Upper lobe of right lung (tissue), 1 donor: Measurements from ENCODE around the gene UBE2I. TPM values are rescaled to one million over a fixed set of nuclear protein-coding genes. Genes with fewer than 3 reads are reported as not detected.

Experiments
- ATAC-seq: fragments of 200-7000 bp; cut with Tn5 transposase; one replicate; pipeline ENCODE4 v1.9.1; 2020; ENCODE audit warnings: mild to moderate bottlenecking, moderate library complexity
- DNase-seq: peaks from one replicate; pipeline ENCODE4 v3.0.0-alpha.2; 2020
- H3K27ac ChIP-seq: fragments of 200-600 bp; one replicate; pipeline ENCODE4 v1.8.0; 2022
- H3K27me3 ChIP-seq: fragments of 200-600 bp; one replicate; pipeline ENCODE4 v1.8.0; 2022; ENCODE audit warnings: mild to moderate bottlenecking
- H3K36me3 ChIP-seq: fragments of 200-600 bp; one replicate; pipeline ENCODE4 v1.8.0; 2022
- H3K4me1 ChIP-seq: fragments of 200-600 bp; one replicate; pipeline ENCODE4 v1.8.0; 2022
- H3K4me3 ChIP-seq: fragments of 200-600 bp; one replicate; pipeline ENCODE4 v1.8.0; 2022; ENCODE audit warnings: mild to moderate bottlenecking
- H3K9me3 ChIP-seq: fragments of 200-600 bp; one replicate; pipeline ENCODE4 v1.8.0; 2022
- intact Hi-C: fragments of 100-400 bp; cut with DNase I; formaldehyde crosslinking; loops from one replicate; pipeline ENCODE4 v1.11.0; 2022
- total RNA-seq: library from RNA; stranded (reverse); fragmentation: NEBNext Ultra II Directional; extraction: Animal tissue kit (Norgen Biotek cat#: 25700); gene quantifications from one replicate; pipeline ENCODE4 v1.2.1, GENCODE V29; 2021
- TF ChIP-seq, protein P1 (sequence below): fragments of 200-600 bp; IDR thresholded peaks from one replicate; pipeline ENCODE4 v1.8.0; 2022; ENCODE audit warnings: antibody characterized with exemption
- donor health status: DM: no; HTN: yes; CAD: no; lungs with severe emphysema.

UBE2I gene
- total RNA-seq, 1 donor from 2014 or later, result 95.6 TPM

DNA sequence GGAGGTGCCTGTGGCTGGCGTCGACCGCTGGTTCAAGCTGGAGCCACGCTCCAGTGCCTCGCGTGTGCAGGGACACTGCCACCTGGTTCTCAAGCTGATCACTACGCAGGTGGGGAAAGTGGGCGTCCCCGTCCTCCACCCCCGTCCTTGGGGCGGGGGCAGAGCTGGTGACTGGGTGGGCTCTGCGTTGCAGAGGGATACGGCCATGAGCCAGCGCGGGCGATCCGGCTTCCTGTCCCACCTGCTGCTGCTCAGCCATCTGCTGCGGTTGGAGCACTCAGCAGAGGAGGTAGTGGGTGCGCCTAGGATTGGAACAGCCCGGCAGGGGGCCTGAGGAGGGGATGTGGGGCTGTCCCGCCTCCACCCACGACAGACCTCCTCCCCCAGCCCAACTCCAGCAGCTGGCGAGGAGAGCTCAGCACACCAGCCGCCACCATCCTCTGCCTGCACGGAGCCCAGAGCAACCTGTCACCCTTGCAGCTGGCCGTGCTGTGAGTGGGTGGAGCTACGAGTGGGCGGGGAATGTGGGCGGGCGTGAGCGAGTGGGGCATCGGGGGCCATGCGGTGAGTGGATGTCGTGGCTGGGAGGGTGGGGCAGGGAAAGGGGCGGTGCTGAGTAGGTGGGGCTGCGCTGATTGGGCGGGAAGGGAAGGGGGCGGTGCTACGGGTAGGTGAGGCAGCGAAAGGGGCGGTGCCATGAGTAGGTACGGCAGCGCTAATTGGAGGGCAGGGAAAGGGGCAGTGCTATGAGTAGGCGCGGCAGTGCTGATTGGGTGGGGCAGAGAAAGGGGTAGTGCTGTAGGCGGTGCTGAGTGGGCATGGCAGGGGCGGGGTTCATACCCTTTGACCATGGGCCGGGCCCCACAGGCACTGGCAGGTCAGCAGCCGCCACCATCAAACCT is 33.3 kb downstream of the UBE2I start:
- Histone ChIP-seq H3K36me3 (no peaks in the 10 kb centered on the region), H3K27ac (no peak overlapping the region), H3K4me1 (peaks cover 8% of the 10 kb centered on the region), H3K9me3 (no peaks in the 10 kb centered on the region), H3K27me3 (no peaks in the 10 kb centered on the region), H3K4me3 (peak overlapping the region; percentile 31)
- TF ChIP-seq, protein P1, sequence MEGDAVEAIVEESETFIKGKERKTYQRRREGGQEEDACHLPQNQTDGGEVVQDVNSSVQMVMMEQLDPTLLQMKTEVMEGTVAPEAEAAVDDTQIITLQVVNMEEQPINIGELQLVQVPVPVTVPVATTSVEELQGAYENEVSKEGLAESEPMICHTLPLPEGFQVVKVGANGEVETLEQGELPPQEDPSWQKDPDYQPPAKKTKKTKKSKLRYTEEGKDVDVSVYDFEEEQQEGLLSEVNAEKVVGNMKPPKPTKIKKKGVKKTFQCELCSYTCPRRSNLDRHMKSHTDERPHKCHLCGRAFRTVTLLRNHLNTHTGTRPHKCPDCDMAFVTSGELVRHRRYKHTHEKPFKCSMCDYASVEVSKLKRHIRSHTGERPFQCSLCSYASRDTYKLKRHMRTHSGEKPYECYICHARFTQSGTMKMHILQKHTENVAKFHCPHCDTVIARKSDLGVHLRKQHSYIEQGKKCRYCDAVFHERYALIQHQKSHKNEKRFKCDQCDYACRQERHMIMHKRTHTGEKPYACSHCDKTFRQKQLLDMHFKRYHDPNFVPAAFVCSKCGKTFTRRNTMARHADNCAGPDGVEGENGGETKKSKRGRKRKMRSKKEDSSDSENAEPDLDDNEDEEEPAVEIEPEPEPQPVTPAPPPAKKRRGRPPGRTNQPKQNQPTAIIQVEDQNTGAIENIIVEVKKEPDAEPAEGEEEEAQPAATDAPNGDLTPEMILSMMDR, result no peak
- intact Hi-C loops, result no loop called here
- DNase-seq, result peak; percentile 97
- peak; percentile 95 for ATAC-seq

DNA sequence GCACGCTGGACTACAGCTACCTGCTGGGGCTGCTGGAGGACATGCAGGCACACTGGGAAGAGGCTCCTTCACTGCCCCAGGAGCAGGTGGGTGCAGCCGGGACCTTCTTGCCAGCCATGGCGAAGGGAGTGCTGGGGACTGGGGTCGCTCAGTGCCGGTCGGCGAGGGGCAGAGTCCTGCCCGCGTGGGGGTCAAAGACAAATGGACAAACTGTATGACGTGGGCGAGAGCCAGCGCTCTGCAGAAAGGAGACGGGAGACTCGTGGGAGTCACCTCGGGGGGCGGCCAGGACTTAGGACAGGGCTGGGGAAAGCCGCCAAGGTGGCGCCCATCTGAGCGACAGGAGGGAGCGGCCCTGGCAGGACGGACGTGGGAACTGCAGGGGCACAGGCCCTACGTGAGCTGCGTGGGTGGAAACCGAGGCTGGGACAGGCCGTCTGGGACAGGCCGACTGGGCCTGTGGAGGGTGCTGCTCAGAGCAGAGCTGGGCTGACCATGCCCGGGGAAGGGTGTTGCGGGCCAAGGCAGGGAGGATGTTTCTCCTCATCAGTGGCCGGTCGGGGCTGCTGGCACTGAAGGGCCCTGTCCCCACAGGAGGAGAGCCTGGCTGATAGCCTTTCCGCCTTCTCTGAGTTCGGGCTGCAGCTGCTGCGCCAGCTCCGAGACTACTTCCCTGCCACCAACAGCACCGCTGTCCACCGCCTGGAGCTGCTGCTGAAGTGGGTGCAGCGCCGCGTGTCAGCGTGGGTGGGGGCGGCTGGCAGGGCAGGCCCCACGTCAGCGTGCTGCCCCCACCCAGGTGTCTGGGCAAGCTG is 34.2 kb downstream of the UBE2I start:
- Histone ChIP-seq H3K36me3 (peaks cover 7% of the 10 kb centered on the region), H3K27ac (no peak overlapping the region), H3K4me1 (peaks cover 8% of the 10 kb centered on the region), H3K4me3 (peak overlapping the region; percentile 31), H3K9me3 (no peaks in the 10 kb centered on the region), H3K27me3 (no peaks in the 10 kb centered on the region)
- ATAC-seq (no peak), DNase-seq (no peak)
- intact Hi-C loops, result no loop called here
- TF ChIP-seq, protein P1, result no peak

- no peak overlapping the region for H3K4me3 ChIP-seq
- peaks cover 13% of the 10 kb centered on the region for H3K36me3 ChIP-seq
- DNase-seq, result no peak
- no peak overlapping the region for H3K27ac ChIP-seq
- no peak for ATAC-seq
- intact Hi-C loops, result no loop called here
- TF ChIP-seq, protein P1, result no peak
- H3K9me3 ChIP-seq, result no peaks in the 10 kb centered on the region
- H3K27me3 ChIP-seq, result no peaks in the 10 kb centered on the region
- peaks cover 8% of the 10 kb centered on the region for H3K4me1 ChIP-seq
These were observed 35.1 kb downstream of the UBE2I start for GRCh38 chr16:1344499-1344898.

GRCh38 chr16:1345087-1345486 is 35.7 kb downstream of the UBE2I start:
- H3K9me3 ChIP-seq, result no peaks in the 10 kb centered on the region
- H3K4me1 ChIP-seq, result peaks cover 8% of the 10 kb centered on the region
- peaks cover 19% of the 10 kb centered on the region for H3K36me3 ChIP-seq
- intact Hi-C loops, result no loop called here
- H3K4me3 ChIP-seq, result no peak overlapping the region
- no peaks in the 10 kb centered on the region for H3K27me3 ChIP-seq
- no peak overlapping the region for H3K27ac ChIP-seq
- TF ChIP-seq, protein P1, result no peak
- no peak for ATAC-seq
- no peak for DNase-seq

DNA sequence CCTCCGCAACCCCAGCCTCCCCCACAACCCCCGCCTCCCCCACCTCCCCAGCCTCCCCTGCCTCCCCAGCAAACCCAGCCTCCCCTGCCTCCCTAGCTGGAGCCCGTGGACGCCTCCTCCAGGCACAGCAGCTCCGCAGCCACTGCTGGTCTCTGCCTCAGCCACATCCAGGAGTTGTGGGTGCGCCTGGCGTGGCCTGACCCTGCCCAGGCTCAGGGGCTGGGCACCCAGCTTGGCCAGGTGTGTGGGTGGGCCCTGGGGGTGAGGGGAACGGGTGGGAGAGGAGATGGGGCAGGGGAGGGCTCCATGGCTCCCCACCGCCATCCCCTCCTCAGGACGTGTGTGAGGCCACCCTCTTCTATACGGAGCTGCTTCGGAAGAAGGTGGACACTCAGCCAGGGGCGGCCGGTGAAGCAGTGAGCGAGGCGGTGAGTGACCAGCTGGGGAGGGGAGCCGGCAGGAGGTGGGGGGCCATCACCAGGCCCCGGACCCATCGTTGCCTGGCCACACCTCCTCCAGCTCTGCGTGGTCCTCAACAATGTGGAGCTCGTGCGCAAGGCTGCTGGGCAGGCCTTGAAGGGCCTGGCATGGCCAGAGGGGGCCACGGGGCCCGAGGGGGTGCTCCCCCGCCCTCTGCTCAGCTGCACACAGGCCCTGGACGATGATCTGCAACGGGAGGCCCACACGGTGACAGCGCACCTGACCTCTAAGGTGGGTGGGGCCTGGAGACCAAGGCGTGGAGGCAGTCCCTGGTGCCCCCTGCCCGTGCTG is 36.4 kb downstream of the UBE2I start:
- Histone ChIP-seq H3K27ac (no peak overlapping the region), H3K4me3 (no peak overlapping the region), H3K27me3 (no peaks in the 10 kb centered on the region), H3K4me1 (peaks cover 15% of the 10 kb centered on the region), H3K9me3 (no peaks in the 10 kb centered on the region), H3K36me3 (peaks cover 23% of the 10 kb centered on the region)
- TF ChIP-seq, protein P1, result no peak
- DNase-seq, result no peak
- intact Hi-C loops, result no loop called here
- no peak for ATAC-seq
